ENCODE results near the gene PHF2. TPM values are rescaled to one million over a fixed set of nuclear protein-coding genes. Genes with fewer than 3 reads are reported as not detected.

PHF2 gene
- total RNA-seq, 1 experiment from 2014 or later, result 10.3 TPM

DNA sequence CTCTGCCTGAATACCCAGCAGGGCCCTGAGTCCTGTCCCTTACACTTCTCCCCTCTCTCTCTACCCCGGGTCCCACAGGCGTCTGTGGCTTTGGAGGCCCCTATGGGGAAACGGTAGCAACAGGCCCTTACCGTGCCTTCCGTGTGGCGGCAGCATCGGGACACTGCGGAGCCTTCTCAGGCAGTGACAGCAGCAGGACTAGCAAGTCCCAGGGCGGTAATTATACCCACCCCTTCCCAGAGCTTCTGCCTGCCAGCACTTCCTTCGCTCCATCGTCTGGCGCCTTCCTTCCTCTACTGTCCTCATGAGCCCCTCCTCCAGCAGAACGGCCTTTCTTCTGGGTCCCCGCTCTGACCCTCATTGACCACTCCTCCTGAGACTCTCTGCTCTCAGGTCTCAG, 17.9 kb upstream of the PHF2 start:
- intact Hi-C loops (cut with micrococcal nuclease; ENCODE audit: unreplicated experiment), result no loop called here
- Histone ChIP-seq H3K36me3 (ENCODE audit: control insufficient read depth, insufficient read depth, low read length) (peaks cover 1% of the 10 kb centered on the region; the same call in 1 of the 2 replicates), H3K4me3 (ENCODE audit: low read depth, low read length) (no peak overlapping the region), H3K9me3 (no peaks in the 10 kb centered on the region), H3K4me1 (no peaks in the 10 kb centered on the region), H3K27me3 (replicated peaks; ENCODE audit: control insufficient read depth, insufficient read depth, low read length) (no peaks in the 10 kb centered on the region)
- Mint-ChIP-seq H3K36me3 (ENCODE audit: insufficient read depth, unreplicated experiment) (peaks cover 31% of the 10 kb centered on the region), H3K9me3 (ENCODE audit: unreplicated experiment) (no peaks in the 10 kb centered on the region), H3K4me1 (ENCODE audit: low read depth, unreplicated experiment) (no peaks in the 10 kb centered on the region), H3K27ac (ENCODE audit: unreplicated experiment) (no peak overlapping the region), H3K27me3 (ENCODE audit: insufficient read depth, unreplicated experiment) (no peaks in the 10 kb centered on the region), H3K4me3 (ENCODE audit: unreplicated experiment) (no peak overlapping the region)
- TF ChIP-seq, protein P1, sequence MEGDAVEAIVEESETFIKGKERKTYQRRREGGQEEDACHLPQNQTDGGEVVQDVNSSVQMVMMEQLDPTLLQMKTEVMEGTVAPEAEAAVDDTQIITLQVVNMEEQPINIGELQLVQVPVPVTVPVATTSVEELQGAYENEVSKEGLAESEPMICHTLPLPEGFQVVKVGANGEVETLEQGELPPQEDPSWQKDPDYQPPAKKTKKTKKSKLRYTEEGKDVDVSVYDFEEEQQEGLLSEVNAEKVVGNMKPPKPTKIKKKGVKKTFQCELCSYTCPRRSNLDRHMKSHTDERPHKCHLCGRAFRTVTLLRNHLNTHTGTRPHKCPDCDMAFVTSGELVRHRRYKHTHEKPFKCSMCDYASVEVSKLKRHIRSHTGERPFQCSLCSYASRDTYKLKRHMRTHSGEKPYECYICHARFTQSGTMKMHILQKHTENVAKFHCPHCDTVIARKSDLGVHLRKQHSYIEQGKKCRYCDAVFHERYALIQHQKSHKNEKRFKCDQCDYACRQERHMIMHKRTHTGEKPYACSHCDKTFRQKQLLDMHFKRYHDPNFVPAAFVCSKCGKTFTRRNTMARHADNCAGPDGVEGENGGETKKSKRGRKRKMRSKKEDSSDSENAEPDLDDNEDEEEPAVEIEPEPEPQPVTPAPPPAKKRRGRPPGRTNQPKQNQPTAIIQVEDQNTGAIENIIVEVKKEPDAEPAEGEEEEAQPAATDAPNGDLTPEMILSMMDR (IDR thresholded peaks at IDR 0.05; ENCODE audit: insufficient read depth in 1 of 2, low read depth in 1 of 2, low read length in 1 of 2, severe bottlenecking in 1 of 2, unreplicated experiment in 1 of 2), result no peak
- BruUV-seq (replicated peaks), result no TSS peak
- ChIA-PET POLR2A (no interaction called here), CTCF (no interaction called here)
- DNase-seq, result no peak

DNA sequence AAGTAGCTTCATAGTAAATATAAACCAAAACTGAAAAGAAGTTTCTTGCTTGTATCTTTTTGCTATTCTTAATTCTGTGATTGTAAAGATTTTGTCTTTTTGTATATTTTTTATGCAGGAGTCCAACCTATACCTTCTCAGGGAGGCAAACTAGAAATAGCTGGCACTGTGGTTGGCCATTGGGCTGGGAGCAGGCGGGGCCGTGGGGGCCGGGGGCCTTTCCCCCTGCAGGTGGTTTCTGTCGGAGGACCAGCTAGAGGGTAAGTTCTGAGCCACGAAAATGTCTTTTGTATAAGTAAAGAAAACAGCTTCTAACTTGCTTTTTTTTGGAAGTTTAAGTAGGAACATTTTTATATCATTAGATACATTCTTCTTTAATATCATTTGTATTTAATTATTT, 15.4 kb upstream of the PHF2 start:
- Mint-ChIP-seq H3K27ac (ENCODE audit: unreplicated experiment) (no peak overlapping the region), H3K27me3 (ENCODE audit: insufficient read depth, unreplicated experiment) (no peaks in the 10 kb centered on the region), H3K4me1 (ENCODE audit: low read depth, unreplicated experiment) (no peaks in the 10 kb centered on the region), H3K4me3 (ENCODE audit: unreplicated experiment) (no peak overlapping the region), H3K36me3 (ENCODE audit: insufficient read depth, unreplicated experiment) (peaks cover 31% of the 10 kb centered on the region), H3K9me3 (ENCODE audit: unreplicated experiment) (no peaks in the 10 kb centered on the region)
- BruUV-seq (replicated peaks), result no TSS peak
- Histone ChIP-seq H3K4me3 (ENCODE audit: low read depth, low read length) (no peak overlapping the region), H3K4me1 (no peaks in the 10 kb centered on the region), H3K27me3 (replicated peaks; ENCODE audit: control insufficient read depth, insufficient read depth, low read length) (no peaks in the 10 kb centered on the region), H3K36me3 (ENCODE audit: control insufficient read depth, insufficient read depth, low read length) (peaks cover 1% of the 10 kb centered on the region; the same call in 1 of the 2 replicates), H3K9me3 (no peaks in the 10 kb centered on the region)
- ChIA-PET POLR2A (no interaction called here), CTCF (no interaction called here)
- TF ChIP-seq, protein P1 (IDR thresholded peaks at IDR 0.05; ENCODE audit: insufficient read depth in 1 of 2, low read depth in 1 of 2, low read length in 1 of 2, severe bottlenecking in 1 of 2, unreplicated experiment in 1 of 2), result no peak
- intact Hi-C loops (cut with micrococcal nuclease; ENCODE audit: unreplicated experiment), result no loop called here
- DNase-seq, result no peak

DNA sequence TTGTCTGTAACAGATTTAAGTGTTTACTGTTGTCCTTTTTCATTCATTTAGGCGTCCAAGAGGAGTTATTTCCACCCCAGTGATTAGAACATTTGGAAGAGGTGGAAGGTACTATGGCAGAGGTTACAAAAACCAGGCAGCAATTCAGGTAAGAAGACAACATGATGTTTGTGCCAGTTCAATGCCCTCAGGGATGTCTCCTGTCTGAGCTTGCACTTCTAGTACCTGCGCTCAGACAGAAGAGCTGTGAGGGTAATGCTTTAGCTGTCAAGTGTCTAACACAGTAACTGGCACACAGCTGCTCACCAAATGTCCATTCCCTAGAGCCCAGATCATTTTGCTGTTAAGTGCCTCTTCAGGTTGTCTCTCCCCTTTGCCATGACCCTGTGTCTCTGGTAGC, 14.2 kb upstream of the PHF2 start:
- no peak overlapping the region for H3K4me3 ChIP-seq (ENCODE audit: low read depth, low read length)
- CTCF ChIA-PET, result interaction anchor here (0.6 kb wide), 1 partner anchor 12 kb away, joined by 7 read pairs; no protein-coding TSS in a partner anchor
- no TSS peak for BruUV-seq (replicated peaks)
- no peak overlapping the region for H3K4me3 Mint-ChIP-seq (ENCODE audit: unreplicated experiment)
- no peaks in the 10 kb centered on the region for H3K4me1 Mint-ChIP-seq (ENCODE audit: low read depth, unreplicated experiment)
- TF ChIP-seq, protein P1 (IDR thresholded peaks at IDR 0.05; ENCODE audit: insufficient read depth in 1 of 2, low read depth in 1 of 2, low read length in 1 of 2, severe bottlenecking in 1 of 2, unreplicated experiment in 1 of 2), result no peak
- no peaks in the 10 kb centered on the region for H3K27me3 ChIP-seq (replicated peaks; ENCODE audit: control insufficient read depth, insufficient read depth, low read length)
- H3K36me3 ChIP-seq (ENCODE audit: control insufficient read depth, insufficient read depth, low read length), result 0 out of 2 replicates have a peak, but pooled peaks cover 1% of the 10 kb centered on the region
- DNase-seq, result no peak
- H3K9me3 Mint-ChIP-seq (ENCODE audit: unreplicated experiment), result no peaks in the 10 kb centered on the region
- H3K4me1 ChIP-seq, result no peaks in the 10 kb centered on the region; the same call in 1 of the 2 replicates
- H3K27ac Mint-ChIP-seq (ENCODE audit: unreplicated experiment), result no peak overlapping the region
- peaks cover 31% of the 10 kb centered on the region for H3K36me3 Mint-ChIP-seq (ENCODE audit: insufficient read depth, unreplicated experiment)
- no peaks in the 10 kb centered on the region for H3K9me3 ChIP-seq
- POLR2A ChIA-PET, result no interaction called here
- intact Hi-C loops (cut with micrococcal nuclease; ENCODE audit: unreplicated experiment), result no loop called here
- no peaks in the 10 kb centered on the region for H3K27me3 Mint-ChIP-seq (ENCODE audit: insufficient read depth, unreplicated experiment)
